GM18511 (cell line): ENCODE data around the gene OCA2.

Experiments
- ATAC-seq: cut with Tn5 transposase; IDR thresholded peaks from one replicate; pipeline ENCODE4 v1.9.1; 2021; ENCODE audit warnings: mild to moderate bottlenecking, moderate library complexity; ENCODE audit not compliant: unreplicated experiment

OCA2 gene

GRCh38 chr15:27826902-27827714 lies 272.0 kb downstream of the OCA2 start:
- no peak for ATAC-seq

GRCh38 chr15:27826411-27826810 lies 272.7 kb downstream of the OCA2 start:
- ATAC-seq: no peak

- ATAC-seq: no peak
These were observed 274.2 kb downstream of the OCA2 start for GRCh38 chr15:27824841-27825422.

DNA sequence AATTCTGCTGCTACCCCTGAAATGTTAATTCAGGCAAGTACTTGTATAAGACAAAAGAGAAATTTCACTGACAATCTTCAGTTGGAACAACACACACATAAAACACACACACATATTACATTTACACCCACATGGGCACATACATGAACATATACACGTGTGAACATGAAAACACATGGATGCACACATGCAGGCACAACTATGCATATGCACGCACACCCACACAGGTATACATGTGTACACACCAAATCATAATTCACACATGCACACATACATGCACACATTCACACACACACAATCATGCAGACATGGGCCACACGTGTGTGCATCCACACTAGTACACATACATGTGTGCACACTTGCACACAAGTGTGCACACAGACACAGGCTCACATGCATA lies 277.8 kb downstream of the OCA2 start:
- no peak for ATAC-seq

GRCh38 chr15:27820722-27821121 lies 278.4 kb downstream of the OCA2 start:
- ATAC-seq: no peak

- no peak for ATAC-seq
These were observed 278.9 kb downstream of the OCA2 start for GRCh38 chr15:27820232-27820631.

GRCh38 chr15:27817258-27817657 lies 281.9 kb downstream of the OCA2 start:
- no peak for ATAC-seq

DNA sequence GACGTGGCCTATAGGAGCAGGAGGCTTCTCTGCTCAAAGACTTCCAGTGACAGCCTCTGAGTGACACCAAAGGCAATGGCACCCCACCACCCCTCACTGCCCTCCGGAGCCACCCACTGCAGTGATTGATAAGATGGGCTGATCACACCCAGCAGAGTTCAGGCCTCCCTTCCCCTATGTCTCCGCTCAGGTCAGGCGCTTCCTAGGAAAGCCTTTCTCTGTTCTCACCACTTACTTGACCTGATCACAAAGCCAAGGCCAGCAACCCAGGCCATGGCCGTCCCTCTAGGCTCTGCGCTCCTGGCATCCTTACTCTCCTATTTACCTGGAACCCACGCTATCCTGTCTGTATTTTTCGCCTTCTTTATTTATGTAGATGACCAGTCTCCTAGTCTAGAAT lies 282.3 kb downstream of the OCA2 start:
- no peak for ATAC-seq

- ATAC-seq: no peak
These were observed 284.1 kb downstream of the OCA2 start for GRCh38 chr15:27815035-27815434.

DNA sequence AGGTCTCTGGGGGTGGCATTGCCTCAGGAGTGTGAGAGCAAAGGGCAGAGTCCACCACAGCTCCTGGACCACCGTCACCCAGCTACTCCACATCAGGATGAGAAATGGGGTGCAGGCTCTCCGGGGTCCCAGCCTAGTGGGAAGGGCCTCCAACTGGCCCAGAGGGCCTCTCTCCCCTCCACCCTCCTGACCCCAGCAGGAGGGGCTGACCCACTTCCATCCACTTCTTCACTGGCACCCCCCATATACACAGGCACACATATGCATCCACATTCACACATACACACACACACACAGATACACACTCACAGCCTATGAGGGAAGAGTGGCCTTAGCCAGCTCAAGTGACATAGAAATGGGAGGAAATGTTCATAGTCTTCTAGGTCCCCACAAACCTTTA lies 286.0 kb downstream of the OCA2 start:
- ATAC-seq: no peak

- no peak for ATAC-seq
These were observed 290.9 kb downstream of the OCA2 start for GRCh38 chr15:27808182-27808581.

- ATAC-seq: no peak
These were observed 291.8 kb downstream of the OCA2 start for GRCh38 chr15:27807335-27807734.

- no peak for ATAC-seq
These were observed 292.7 kb downstream of the OCA2 start for GRCh38 chr15:27806396-27806795.

- ATAC-seq: no peak
These were observed 293.6 kb downstream of the OCA2 start for GRCh38 chr15:27805261-27806220.

- ATAC-seq: no peak
These were observed 294.4 kb downstream of the OCA2 start for GRCh38 chr15:27804569-27805260.

GRCh38 chr15:27798807-27799206 lies 300.3 kb downstream of the OCA2 start:
- ATAC-seq: no peak

- ATAC-seq: no peak
These were observed 301.4 kb downstream of the OCA2 start for GRCh38 chr15:27797765-27798164.

GRCh38 chr15:27796405-27797320 lies 302.5 kb downstream of the OCA2 start:
- ATAC-seq: no peak

GRCh38 chr15:27792756-27793264 lies 306.3 kb downstream of the OCA2 start:
- no peak for ATAC-seq

DNA sequence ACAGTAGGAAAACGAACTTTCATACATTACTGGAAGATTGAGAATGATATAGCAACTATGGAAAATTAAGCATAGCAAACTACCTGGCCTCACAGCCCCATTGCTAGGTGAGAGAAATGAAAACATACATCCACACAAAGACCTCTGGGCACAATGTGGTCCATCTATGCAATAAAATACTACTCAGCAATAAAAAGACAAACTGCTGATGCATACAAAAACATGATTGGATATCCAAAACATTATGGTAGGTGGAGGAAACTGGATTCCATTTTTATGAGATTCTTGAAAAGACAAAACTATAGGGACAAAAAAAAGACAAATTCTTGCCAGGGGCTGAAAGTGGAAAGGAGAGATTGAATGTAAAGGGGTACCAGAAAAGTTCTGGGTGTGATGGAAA lies 308.8 kb downstream of the OCA2 start:
- ATAC-seq: no peak
